Psoas muscle (tissue), 8 donors: ENCODE results near the gene GABRB1. TPM values are rescaled to one million over a fixed set of nuclear protein-coding genes. Genes with fewer than 3 reads are reported as not detected.

ENCODE experiments used
- ATAC-seq, 4 donors: fragments of 200-7000 bp; cut with Tn5 transposase; one replicate each; pipeline ENCODE4 v1.9.1; 2020; ENCODE audit warnings: moderate library complexity in 3 of 4, mild to moderate bottlenecking in 2 of 4
- DNase-seq, 2 donors: peaks; one replicate each; pipeline ENCODE4 v3.0.0-alpha.2; 2020
- H3K27ac ChIP-seq: fragments of 200-600 bp; one replicate; pipeline ENCODE4 v1.8.0; 2022
- H3K27me3 ChIP-seq, 3 donors: fragments of 200-600 bp in 1 of 3; one replicate each; pipeline versions ENCODE4 v1.6.1 to v1.8.0; 2013 to 2022; ENCODE audit warnings: low read length in 2 of 3, mild to moderate bottlenecking in 2 of 3, moderate library complexity in 1 of 3; ENCODE audit not compliant: insufficient read depth in 3 of 3
- H3K36me3 ChIP-seq, 2 donors: fragments of 200-600 bp in 1 of 2; one replicate each; pipeline versions ENCODE4 v1.6.1 to v1.8.0; 2013 to 2022; ENCODE audit warnings: low read depth in 1 of 2, mild to moderate bottlenecking in 1 of 2, moderate library complexity in 1 of 2; ENCODE audit not compliant: insufficient read depth in 1 of 2
- H3K4me1 ChIP-seq: fragments of 200-600 bp; one replicate; pipeline ENCODE4 v1.8.0; 2022
- H3K4me3 ChIP-seq: fragments of 200-600 bp; one replicate; pipeline ENCODE4 v1.8.0; 2022; ENCODE audit warnings: mild to moderate bottlenecking
- H3K9me3 ChIP-seq: fragments of 200-600 bp; one replicate; pipeline ENCODE4 v1.8.0; 2022
- CTCF ChIP-seq: fragments of 200-600 bp; IDR thresholded peaks from one replicate; pipeline ENCODE4 v1.8.0; 2022; ENCODE audit warnings: antibody characterized with exemption
- WGBS, 3 donors: extraction: QIAGEN DNeasy Blood & Tissue Kit; methylation state at CpG; one replicate each; pipeline versions ENCODE4 v1.1.6 to v1.1.7; 2013; 5-methylcytosine and 5-hydroxymethylcytosine counted together
- intact Hi-C, 2 donors: fragments of 100-400 bp; cut with DNase I; formaldehyde crosslinking; loops; one replicate each; pipeline versions ENCODE4 v1.11.0 to v1.14.2; 2022
- polyA plus RNA-seq, 3 donors: library from polyadenylated mRNA; stranded (reverse); fragments of 200-250 nt; gene quantifications; one replicate each; pipeline ENCODE4 v1.2.3, GENCODE V29; 2013
- total RNA-seq, 4 donors: library from RNA; stranded (reverse); fragmentation: NEBNext Ultra II Directional in 2 of 4; extraction: Animal tissue kit (Norgen Biotek cat#: 25700) in 2 of 4; gene quantifications; one replicate each; pipeline versions ENCODE4 v1.2.1 to v1.2.4, GENCODE V29; 2021 to 2023
- donor health status: healthy with polysubstance abuse.
- donor health status: DM: no; HTN: no; CAD: no; lungs with moderate emphysema.
- donor health status: Bipolar disorder and iron deficiency.
- donor health status: healthy.
- donor health status: DM: yes; HTN: yes; CAD: no.
- donor health status: DM: no; HTN: no; CAD: no.
- donor health status: DM: no; HTN: no; CAD: no.
- donor health status: DM: yes; HTN: yes; CAD: no.

GABRB1 gene
- total and polyA plus RNA-seq, 7 donors = not detected

DNA sequence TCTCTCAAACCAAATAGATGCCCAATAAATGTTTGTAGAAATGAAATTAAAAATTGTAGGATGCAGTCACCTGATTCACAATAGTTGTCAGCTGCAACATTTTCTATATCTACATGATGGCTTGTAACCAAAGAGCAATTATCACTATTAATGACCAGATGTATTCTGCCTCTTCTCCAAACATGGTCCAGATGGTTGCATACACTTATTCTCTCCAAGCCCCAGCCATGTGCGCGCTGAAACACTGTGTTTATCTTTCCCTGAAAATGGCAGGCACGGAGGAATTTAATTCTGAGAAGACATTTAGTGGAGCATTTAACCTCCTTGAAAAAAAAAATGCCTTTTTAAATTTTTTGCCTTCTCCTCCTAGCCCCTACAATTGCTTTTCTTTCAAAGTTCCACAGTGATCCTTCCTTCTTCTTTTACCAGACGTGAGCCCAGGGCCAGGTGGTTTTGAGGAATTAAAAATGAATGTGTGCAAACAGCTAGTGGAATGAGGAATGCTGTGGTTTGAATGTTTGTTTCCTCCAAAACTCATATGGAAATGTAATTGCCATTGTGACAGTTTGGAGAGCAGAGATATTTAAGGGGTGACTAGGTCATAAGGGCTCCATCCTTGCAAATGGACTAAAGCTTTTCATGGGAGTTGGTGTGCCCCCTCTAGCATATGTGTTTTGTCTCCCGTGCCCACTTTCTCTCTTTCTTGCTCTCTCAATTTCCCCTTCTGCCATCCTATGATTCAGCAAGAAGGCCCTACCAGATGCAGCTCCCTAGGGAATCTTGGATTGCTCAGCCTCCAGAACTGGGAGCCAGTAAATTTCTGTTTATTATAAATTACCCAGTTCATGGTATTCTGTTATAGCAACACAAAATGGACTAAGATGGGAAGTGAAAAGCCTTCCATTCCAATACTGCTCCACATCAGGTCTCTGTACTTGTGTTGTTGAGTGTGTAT is 136.0 kb downstream of the GABRB1 start:
- intact Hi-C loops = no loop called here
- 70 to 76% (median 73%) methylated on average over 5 of the region's 5 CpGs for WGBS, 3 donors
- H3K9me3 ChIP-seq = no peaks in the 10 kb centered on the region
- H3K4me1 ChIP-seq = no peaks in the 10 kb centered on the region
- ATAC-seq = no peak
- no peak overlapping the region for H3K4me3 ChIP-seq
- DNase-seq = no peak
- H3K27me3 ChIP-seq = no peaks in the 10 kb centered on the region
- no peaks in the 10 kb centered on the region for H3K36me3 ChIP-seq
- H3K27ac ChIP-seq = no peak overlapping the region
- no peak for TF ChIP-seq CTCF

DNA sequence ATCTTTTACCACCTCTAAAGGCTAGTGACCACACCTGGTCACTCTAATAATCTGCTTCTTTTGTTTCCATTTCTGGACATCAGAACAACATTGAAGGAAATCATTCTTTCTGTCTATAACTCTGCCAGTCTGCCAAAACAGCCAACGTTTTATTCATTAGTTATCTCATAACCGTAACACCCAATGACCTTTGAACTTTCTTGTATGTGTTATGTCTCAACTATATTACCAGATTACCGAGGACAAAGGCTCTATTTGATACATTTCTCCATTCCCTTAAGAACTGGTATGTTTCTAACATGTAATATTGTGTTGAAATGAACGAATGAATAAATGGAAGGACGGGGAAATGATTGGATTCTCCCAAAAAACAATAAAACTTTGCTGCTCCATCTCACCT is 152.7 kb downstream of the GABRB1 start:
- H3K4me1 ChIP-seq = no peaks in the 10 kb centered on the region
- no peak overlapping the region for H3K4me3 ChIP-seq
- DNase-seq (no peak), ATAC-seq (no peak)
- intact Hi-C loops = no loop called here
- H3K36me3 ChIP-seq = no peaks in the 10 kb centered on the region
- WGBS, 3 donors = 51 to 59% (median 56%) methylated on average over 5 of the region's 5 CpGs
- TF ChIP-seq CTCF = no peak
- no peaks in the 10 kb centered on the region for H3K9me3 ChIP-seq
- no peaks in the 10 kb centered on the region for H3K27me3 ChIP-seq
- H3K27ac ChIP-seq = no peak overlapping the region

DNA sequence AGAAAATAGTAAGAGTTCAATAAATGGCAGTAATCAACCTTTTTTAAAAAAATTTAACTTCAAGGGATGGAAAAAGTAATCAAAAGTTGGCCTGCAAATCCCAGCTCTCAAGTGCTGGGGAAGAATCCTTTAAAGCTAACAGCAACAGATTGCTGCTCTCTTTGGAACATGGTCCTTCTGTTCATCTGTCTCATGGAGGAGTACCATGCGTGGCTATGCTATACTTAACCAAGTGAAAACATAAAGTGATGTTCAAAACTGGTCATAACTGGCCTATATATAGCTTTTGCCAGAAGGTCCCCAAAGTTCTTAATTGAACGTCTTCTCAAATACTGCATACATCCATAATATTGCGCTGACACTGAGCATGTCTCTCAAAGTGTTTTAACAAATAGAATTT is 154.4 kb downstream of the GABRB1 start:
- H3K27ac ChIP-seq = no peak overlapping the region
- H3K36me3 ChIP-seq = no peaks in the 10 kb centered on the region
- ATAC-seq (no peak), DNase-seq (no peak)
- H3K4me1 ChIP-seq = no peaks in the 10 kb centered on the region
- H3K4me3 ChIP-seq = no peak overlapping the region
- intact Hi-C loops = no loop called here
- H3K27me3 ChIP-seq = no peaks in the 10 kb centered on the region
- no peak for TF ChIP-seq CTCF
- no peaks in the 10 kb centered on the region for H3K9me3 ChIP-seq
- 85 to 95% (median 88%) methylated on average over 3 of the region's 3 CpGs for WGBS, 3 donors

DNA sequence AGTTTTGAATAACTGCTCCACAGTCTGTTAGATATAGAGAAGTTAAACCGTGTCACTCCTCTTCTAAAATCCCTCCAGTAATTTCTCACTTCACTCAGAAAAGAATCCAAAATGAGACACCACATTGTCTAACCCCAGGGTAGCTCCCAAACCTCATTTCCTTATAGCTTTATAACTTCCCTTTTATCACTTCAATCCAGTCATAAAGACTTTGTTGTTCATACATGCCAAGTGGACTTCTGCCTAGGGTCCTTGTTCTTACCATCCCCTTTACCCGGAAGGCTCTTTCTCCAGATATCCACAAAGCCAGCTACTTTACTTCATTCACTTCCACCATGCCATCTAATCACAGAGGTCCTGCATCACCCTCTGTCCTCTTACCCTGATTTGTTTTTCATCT is 156.2 kb downstream of the GABRB1 start:
- no peak for TF ChIP-seq CTCF
- DNase-seq (no peak), ATAC-seq (no peak)
- Histone ChIP-seq H3K36me3 (no peaks in the 10 kb centered on the region), H3K4me3 (no peak overlapping the region), H3K27me3 (no peaks in the 10 kb centered on the region), H3K27ac (no peak overlapping the region), H3K9me3 (no peaks in the 10 kb centered on the region), H3K4me1 (no peaks in the 10 kb centered on the region)
- WGBS, 3 donors = 41 to 57% (median 55%) methylated on average over 2 of the region's 2 CpGs
- intact Hi-C loops = no loop called here

GRCh38 chr4:47193179-47193578 is 161.8 kb downstream of the GABRB1 start:
- no peaks in the 10 kb centered on the region for H3K4me1 ChIP-seq
- intact Hi-C loops = no loop called here
- H3K27me3 ChIP-seq = no peaks in the 10 kb centered on the region
- no peaks in the 10 kb centered on the region for H3K9me3 ChIP-seq
- 70 to 81% (median 71%) methylated on average over 6 of the region's 6 CpGs for WGBS, 3 donors
- ATAC-seq (no peak), DNase-seq (no peak)
- TF ChIP-seq CTCF = no peak
- no peaks in the 10 kb centered on the region for H3K36me3 ChIP-seq
- no peak overlapping the region for H3K27ac ChIP-seq
- no peak overlapping the region for H3K4me3 ChIP-seq
